Naive B cell (primary cell): ENCODE results near the gene MYO1A. TPM values are rescaled to one million over a fixed set of nuclear protein-coding genes. Genes with fewer than 3 reads are reported as not detected.

Source experiments
- ATAC-seq, 2 donors: fragments of 150-1000 bp; cut with Tn5 transposase; 2 replicates each; pipeline ENCODE4 v1.10.0; 2021; ENCODE audit warnings: low read depth in 2 of 2, mild to moderate bottlenecking in 2 of 2, moderate library complexity in 2 of 2
- DNase-seq: peaks from one replicate; pipeline ENCODE4 v3.0.0; 2022
- H3K27ac Mint-ChIP-seq, 6 donors: one replicate each; pipeline ENCODE4 v1.8.0; 2020 to 2022; ENCODE audit warnings: mild to moderate bottlenecking in 6 of 6, mixed read lengths in 6 of 6, moderate library complexity in 5 of 6, inconsistent platforms in 2 of 6
- H3K27me3 Mint-ChIP-seq, 3 donors: one replicate each; pipeline ENCODE4 v1.8.0; 2021 to 2022; ENCODE audit warnings: mixed read lengths in 3 of 3, mild to moderate bottlenecking in 1 of 3
- H3K36me3 Mint-ChIP-seq, 2 donors: one replicate each; pipeline ENCODE4 v1.8.0; 2020 to 2022; ENCODE audit warnings: mixed read lengths in 2 of 2, inconsistent platforms in 1 of 2, mild to moderate bottlenecking in 1 of 2
- H3K4me1 Mint-ChIP-seq, 3 donors: one replicate each; pipeline ENCODE4 v1.8.0; 2020 to 2022; ENCODE audit warnings: mixed read lengths in 3 of 3, inconsistent platforms in 1 of 3, mild to moderate bottlenecking in 1 of 3, moderate library complexity in 1 of 3
- H3K4me3 Mint-ChIP-seq, 8 donors: one replicate each; pipeline ENCODE4 v1.8.0; 2020 to 2022; ENCODE audit warnings: mild to moderate bottlenecking in 8 of 8, mixed read lengths in 8 of 8, moderate library complexity in 8 of 8, inconsistent platforms in 2 of 8
- H3K9me3 Mint-ChIP-seq, 7 donors: one replicate each; pipeline ENCODE4 v1.8.0; 2020 to 2022; ENCODE audit warnings: mixed read lengths in 7 of 7, mild to moderate bottlenecking in 5 of 7, inconsistent platforms in 2 of 7, moderate library complexity in 1 of 7
- polyA plus RNA-seq, 6 donors: library from polyadenylated mRNA; unstranded; fragments of 300-500 nt; fragmentation: Illumina TruSeq; gene quantifications; one replicate each; pipeline ENCODE4 v1.2.3, GENCODE V29; 2021; ENCODE audit warnings: low read depth in 6 of 6

The MYO1A gene
- polyA plus RNA-seq, 6 donors from 2014 or later = not detected

- Mint-ChIP-seq H3K4me1 (peaks cover 5 to 13% (median 7%) of the 10 kb centered on the region in 3 donors), H3K9me3 (no peaks in the 10 kb centered on the region), H3K36me3 (no peaks in the 10 kb centered on the region), H3K27me3 (peaks cover 4 to 26% (median 21%) of the 10 kb centered on the region in 3 donors), H3K4me3 (no peak overlapping the region), H3K27ac (peak overlapping the region in 2 of 6 donors; percentile 8 to 72)
- ATAC-seq (peak in 1 of 2 donors; percentile 50), DNase-seq (no peak)
Measured at GRCh38 chr12:57012600-57013465, 37.1 kb downstream of the MYO1A start.

- peaks cover 10 to 19% (median 14%) of the 10 kb centered on the region in 3 donors for H3K4me1 Mint-ChIP-seq
- DNase-seq (no peak), ATAC-seq (no peak)
- H3K27me3 Mint-ChIP-seq = peaks cover 4 to 26% (median 21%) of the 10 kb centered on the region in 3 donors
- no peaks in the 10 kb centered on the region for H3K9me3 Mint-ChIP-seq
- H3K4me3 Mint-ChIP-seq = no peak overlapping the region
- no peaks in the 10 kb centered on the region for H3K36me3 Mint-ChIP-seq
- peak overlapping the region in 1 of 6 donors; percentile 44 for H3K27ac Mint-ChIP-seq
Measured at GRCh38 chr12:57011438-57012424, 38.2 kb downstream of the MYO1A start.

- peak overlapping the region in 1 of 8 donors; percentile 1 for H3K4me3 Mint-ChIP-seq
- H3K36me3 Mint-ChIP-seq = no peaks in the 10 kb centered on the region
- no peak overlapping the region for H3K27ac Mint-ChIP-seq
Measured at GRCh38 chr12:57010627-57011247, 39.2 kb downstream of the MYO1A start.

GRCh38 chr12:57009949-57010626 is 39.8 kb downstream of the MYO1A start:
- H3K4me3 Mint-ChIP-seq = no peak overlapping the region
- peak overlapping the region in 1 of 6 donors; percentile 10 for H3K27ac Mint-ChIP-seq
- H3K4me1 Mint-ChIP-seq = peaks cover 20 to 30% (median 24%) of the 10 kb centered on the region in 3 donors
- peaks cover 3 to 19% (median 16%) of the 10 kb centered on the region in 3 donors for H3K27me3 Mint-ChIP-seq
- ATAC-seq (no peak), DNase-seq (no peak)
- no peaks in the 10 kb centered on the region for H3K36me3 Mint-ChIP-seq
- H3K9me3 Mint-ChIP-seq = no peaks in the 10 kb centered on the region

More at GRCh38 chr12:57010627-57011247, 39.2 kb downstream of the MYO1A start:
- Mint-ChIP-seq H3K9me3 (no peaks in the 10 kb centered on the region), H3K27me3 (peaks cover 4 to 26% (median 21%) of the 10 kb centered on the region in 3 donors), H3K4me1 (peaks cover 14 to 24% (median 17%) of the 10 kb centered on the region in 3 donors)
- ATAC-seq = no peak
- no peak for DNase-seq

GRCh38 chr12:57008178-57008577 is 41.8 kb downstream of the MYO1A start:
- peaks cover 0 to under 1% (median 0%) of the 10 kb centered on the region in 3 donors for H3K27me3 Mint-ChIP-seq
- ATAC-seq (no peak), DNase-seq (peak; percentile 32)
- no peaks in the 10 kb centered on the region for H3K9me3 Mint-ChIP-seq
- H3K4me3 Mint-ChIP-seq = peak overlapping the region in 3 of 8 donors; percentile 36 to 90 (median 87)
- no peak overlapping the region for H3K27ac Mint-ChIP-seq
- peaks cover 28 to 39% (median 38%) of the 10 kb centered on the region in 3 donors for H3K4me1 Mint-ChIP-seq
- H3K36me3 Mint-ChIP-seq = peaks cover 7% of the 10 kb centered on the region in 2 donors

GRCh38 chr12:57006809-57007475 is 43.0 kb downstream of the MYO1A start:
- Mint-ChIP-seq H3K4me3 (peak overlapping the region; percentile 79 to 92 (median 86)), H3K9me3 (no peaks in the 10 kb centered on the region), H3K4me1 (peaks cover 23 to 40% (median 38%) of the 10 kb centered on the region in 3 donors), H3K27ac (peak overlapping the region in 5 of 6 donors; percentile 49 to 85 (median 75)), H3K27me3 (no peaks in the 10 kb centered on the region), H3K36me3 (peaks cover 7% of the 10 kb centered on the region in 2 donors)
- ATAC-seq = peak in 1 of 2 donors; percentile 6
- DNase-seq = no peak

GRCh38 chr12:57005980-57006808 is 43.7 kb downstream of the MYO1A start, which contains the start of gene ZBTB39:
ZBTB39 (minus strand) TSS chr12:57006546; CDS start chr12:57004917, 1,629 bp downstream.
- no peaks in the 10 kb centered on the region for H3K9me3 Mint-ChIP-seq
- H3K27ac Mint-ChIP-seq = peak within 1 kb of the TSS; percentile 67 to 95 (median 85)
- peaks cover 27 to 48% (median 46%) of the 10 kb centered on the region in 3 donors for H3K4me1 Mint-ChIP-seq
- H3K27me3 Mint-ChIP-seq = no peaks in the 10 kb centered on the region
- DNase-seq (peak; percentile 76), ATAC-seq (peak; percentile 90 to 93)
- peak within 1 kb of the TSS; percentile 84 to 96 (median 92) for H3K4me3 Mint-ChIP-seq
- peaks cover 7% of the 10 kb centered on the region in 2 donors for H3K36me3 Mint-ChIP-seq

GRCh38 chr12:57004651-57005050 is 45.3 kb downstream of the MYO1A start:
- Mint-ChIP-seq H3K27ac (peak overlapping the region in 1 of 6 donors; percentile 47), H3K4me1 (peaks cover 34 to 59% (median 57%) of the 10 kb centered on the region in 3 donors), H3K4me3 (peak overlapping the region in 6 of 8 donors; percentile 5 to 95 (median 90)), H3K27me3 (no peaks in the 10 kb centered on the region), H3K9me3 (no peaks in the 10 kb centered on the region), H3K36me3 (peaks cover 7% of the 10 kb centered on the region in 2 donors)
- no peak for ATAC-seq
- DNase-seq = no peak

- peak overlapping the region in 2 of 8 donors; percentile 19 to 92 for H3K4me3 Mint-ChIP-seq
- H3K4me1 Mint-ChIP-seq = peaks cover 43 to 71% (median 70%) of the 10 kb centered on the region in 3 donors
- peaks cover 7% of the 10 kb centered on the region in 2 donors for H3K36me3 Mint-ChIP-seq
- no peaks in the 10 kb centered on the region for H3K27me3 Mint-ChIP-seq
- no peaks in the 10 kb centered on the region for H3K9me3 Mint-ChIP-seq
- no peak for DNase-seq
- ATAC-seq = no peak
- peak overlapping the region in 1 of 6 donors; percentile 24 for H3K27ac Mint-ChIP-seq
Measured at GRCh38 chr12:57003395-57003794, 46.5 kb downstream of the MYO1A start.

GRCh38 chr12:57001448-57001906 is 48.5 kb downstream of the MYO1A start:
- no peak overlapping the region for H3K27ac Mint-ChIP-seq
- ATAC-seq = peak; percentile 42 to 47

GRCh38 chr12:57000393-57000792 is 49.5 kb downstream of the MYO1A start:
- Mint-ChIP-seq H3K27ac (peak overlapping the region in 3 of 6 donors; percentile 54 to 80 (median 77)), H3K9me3 (no peaks in the 10 kb centered on the region), H3K36me3 (peaks cover 12 to 17% of the 10 kb centered on the region in 2 donors), H3K4me3 (no peak overlapping the region), H3K4me1 (peaks cover 43 to 65% (median 53%) of the 10 kb centered on the region in 3 donors), H3K27me3 (no peaks in the 10 kb centered on the region)
- ATAC-seq = no peak
- no peak for DNase-seq

More at GRCh38 chr12:57001448-57001906, 48.5 kb downstream of the MYO1A start:
- DNase-seq = peak; percentile 54
- Mint-ChIP-seq H3K36me3 (peaks cover 7 to 12% of the 10 kb centered on the region in 2 donors), H3K4me1 (peaks cover 44 to 70% (median 59%) of the 10 kb centered on the region in 3 donors), H3K9me3 (no peaks in the 10 kb centered on the region), H3K4me3 (peak overlapping the region in 1 of 8 donors; percentile 62), H3K27me3 (no peaks in the 10 kb centered on the region)
